GM12875 (cell line): Measurements from ENCODE around the gene CCDC191.

Experiments
- H3K4me3 ChIP-seq: one replicate; pipeline ENCODE4 v1.5.1; 2011; ENCODE audit warnings: low read depth, low read length, control low read depth
- TF ChIP-seq, protein P1 (sequence below): IDR thresholded peaks from 2 replicates; pipeline ENCODE4 v1.5.1; 2011; ENCODE audit warnings: low read depth, mild to moderate bottlenecking, control low read depth, inconsistent platforms, low read length, moderate library complexity, borderline replicate concordance; ENCODE audit not compliant: insufficient read depth

The CCDC191 gene

DNA sequence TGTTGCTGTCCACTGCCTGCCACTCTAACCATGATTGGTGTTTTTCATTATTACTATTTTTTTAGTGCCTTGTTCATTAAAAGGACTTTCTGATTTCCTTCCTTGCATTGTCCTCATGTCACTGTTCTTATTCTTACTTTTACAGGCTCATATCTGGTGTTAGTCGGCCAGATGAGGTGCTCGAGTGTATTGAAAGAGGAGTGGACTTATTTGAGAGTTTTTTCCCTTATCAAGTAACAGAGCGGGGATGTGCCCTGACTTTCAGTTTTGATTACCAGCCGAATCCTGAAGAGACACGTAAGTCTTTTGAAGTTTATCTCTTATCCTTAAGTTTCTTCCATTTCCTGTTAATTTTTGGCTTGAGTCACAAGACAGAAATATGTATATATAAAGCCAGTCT lies 23.4 kb upstream of the CCDC191 start:
- H3K4me3 ChIP-seq = no peak overlapping the region
- TF ChIP-seq, protein P1, sequence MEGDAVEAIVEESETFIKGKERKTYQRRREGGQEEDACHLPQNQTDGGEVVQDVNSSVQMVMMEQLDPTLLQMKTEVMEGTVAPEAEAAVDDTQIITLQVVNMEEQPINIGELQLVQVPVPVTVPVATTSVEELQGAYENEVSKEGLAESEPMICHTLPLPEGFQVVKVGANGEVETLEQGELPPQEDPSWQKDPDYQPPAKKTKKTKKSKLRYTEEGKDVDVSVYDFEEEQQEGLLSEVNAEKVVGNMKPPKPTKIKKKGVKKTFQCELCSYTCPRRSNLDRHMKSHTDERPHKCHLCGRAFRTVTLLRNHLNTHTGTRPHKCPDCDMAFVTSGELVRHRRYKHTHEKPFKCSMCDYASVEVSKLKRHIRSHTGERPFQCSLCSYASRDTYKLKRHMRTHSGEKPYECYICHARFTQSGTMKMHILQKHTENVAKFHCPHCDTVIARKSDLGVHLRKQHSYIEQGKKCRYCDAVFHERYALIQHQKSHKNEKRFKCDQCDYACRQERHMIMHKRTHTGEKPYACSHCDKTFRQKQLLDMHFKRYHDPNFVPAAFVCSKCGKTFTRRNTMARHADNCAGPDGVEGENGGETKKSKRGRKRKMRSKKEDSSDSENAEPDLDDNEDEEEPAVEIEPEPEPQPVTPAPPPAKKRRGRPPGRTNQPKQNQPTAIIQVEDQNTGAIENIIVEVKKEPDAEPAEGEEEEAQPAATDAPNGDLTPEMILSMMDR = no peak

DNA sequence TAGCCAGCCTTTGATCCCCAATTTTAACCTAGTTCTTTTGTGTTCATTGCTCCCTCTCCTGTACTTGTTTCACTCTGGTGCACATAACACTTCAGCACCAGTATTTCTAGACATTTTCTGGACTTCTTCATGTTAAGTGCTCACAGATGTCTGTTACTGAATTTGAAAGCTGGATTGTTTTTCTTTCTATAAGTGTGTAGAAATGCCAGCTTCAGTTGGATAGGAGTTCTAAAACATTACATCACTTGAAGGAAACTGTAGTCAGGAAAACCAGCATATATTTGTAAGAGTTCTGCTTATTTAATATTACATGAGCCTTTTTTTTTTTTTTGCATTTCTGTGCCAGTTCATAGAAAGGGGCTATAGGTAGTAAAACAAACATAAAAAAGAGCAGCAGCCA lies 21.8 kb upstream of the CCDC191 start:
- H3K4me3 ChIP-seq = no peak overlapping the region
- TF ChIP-seq, protein P1 = no peak

DNA sequence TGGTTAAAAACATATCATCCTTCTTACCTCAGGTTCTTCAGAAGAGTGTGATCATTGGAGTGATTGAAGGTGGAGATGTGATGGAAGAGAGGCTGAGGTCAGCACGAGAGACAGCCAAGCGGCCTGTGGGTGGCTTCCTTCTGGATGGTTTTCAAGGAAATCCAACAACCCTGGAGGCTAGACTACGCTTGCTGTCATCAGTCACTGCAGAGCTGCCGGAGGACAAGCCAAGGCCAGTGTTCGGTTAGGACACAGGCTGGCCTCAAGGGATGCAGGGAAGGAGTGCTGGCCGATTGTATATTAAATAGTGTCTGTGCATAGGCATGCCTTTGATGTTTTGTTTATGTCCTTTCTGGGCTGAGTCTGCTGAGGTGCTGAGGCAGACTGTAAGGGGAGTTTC lies 20.4 kb upstream of the CCDC191 start:
- no peak overlapping the region for H3K4me3 ChIP-seq
- TF ChIP-seq, protein P1 = no peak

DNA sequence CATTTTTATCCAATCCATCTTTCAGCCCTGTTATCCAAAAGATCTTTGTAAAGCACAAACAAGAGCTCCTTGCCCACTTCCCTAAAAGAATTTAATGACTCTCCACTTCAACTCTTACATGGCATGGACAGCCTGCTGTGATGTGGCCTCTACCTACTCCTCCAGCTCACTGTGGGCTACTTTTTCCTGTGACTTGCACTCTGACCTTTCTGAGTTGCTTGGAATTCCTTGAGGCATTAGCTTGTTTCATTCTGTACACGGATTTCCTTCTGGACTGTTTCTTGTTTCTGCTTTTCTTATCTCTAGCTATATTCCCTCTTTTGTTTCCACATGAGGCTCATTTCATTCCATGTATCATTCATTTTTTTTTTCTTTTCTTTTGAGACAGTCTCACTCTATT lies 15.5 kb upstream of the CCDC191 start:
- no peak overlapping the region for H3K4me3 ChIP-seq
- TF ChIP-seq, protein P1 = no peak

DNA sequence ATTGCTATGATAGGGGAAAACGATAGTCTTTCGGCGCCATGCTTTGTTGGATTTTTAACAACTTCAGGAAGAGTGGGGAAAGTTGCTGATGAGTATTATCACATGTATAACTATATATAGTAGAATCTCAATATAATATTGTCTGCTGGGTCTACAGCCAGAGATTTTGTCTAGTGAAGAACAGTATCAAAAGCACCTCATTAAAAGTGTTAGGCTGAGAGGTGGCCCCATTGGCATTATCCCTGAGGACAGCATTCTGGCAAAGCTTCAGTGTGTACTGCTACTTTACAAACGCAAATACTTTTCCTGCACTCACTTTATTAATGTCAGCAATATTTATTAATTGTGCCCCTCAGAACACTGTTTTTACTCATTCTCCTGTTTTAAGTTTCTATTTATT lies 12.0 kb upstream of the CCDC191 start:
- H3K4me3 ChIP-seq = no peak overlapping the region
- TF ChIP-seq, protein P1 = no peak

DNA sequence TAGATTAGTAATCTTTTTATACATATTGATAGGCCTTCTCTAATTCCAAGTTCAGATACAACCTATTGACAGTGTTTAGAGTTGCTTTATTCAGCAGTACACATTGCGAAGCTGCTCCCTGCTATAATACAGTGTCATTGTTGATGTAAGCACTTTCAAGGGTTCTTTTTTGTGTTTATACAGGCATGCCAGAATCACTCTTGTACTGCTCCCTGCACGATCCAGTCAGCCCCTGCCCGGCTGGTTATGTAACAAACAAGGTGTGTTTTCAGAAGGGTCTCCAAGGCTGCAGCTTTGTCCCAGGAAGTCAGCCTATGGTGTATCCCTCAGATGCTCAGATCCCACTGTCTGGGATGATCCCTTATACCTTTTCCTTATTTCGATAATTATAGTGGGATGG lies 11.5 kb upstream of the CCDC191 start:
- no peak overlapping the region for H3K4me3 ChIP-seq
- TF ChIP-seq, protein P1 = no peak

DNA sequence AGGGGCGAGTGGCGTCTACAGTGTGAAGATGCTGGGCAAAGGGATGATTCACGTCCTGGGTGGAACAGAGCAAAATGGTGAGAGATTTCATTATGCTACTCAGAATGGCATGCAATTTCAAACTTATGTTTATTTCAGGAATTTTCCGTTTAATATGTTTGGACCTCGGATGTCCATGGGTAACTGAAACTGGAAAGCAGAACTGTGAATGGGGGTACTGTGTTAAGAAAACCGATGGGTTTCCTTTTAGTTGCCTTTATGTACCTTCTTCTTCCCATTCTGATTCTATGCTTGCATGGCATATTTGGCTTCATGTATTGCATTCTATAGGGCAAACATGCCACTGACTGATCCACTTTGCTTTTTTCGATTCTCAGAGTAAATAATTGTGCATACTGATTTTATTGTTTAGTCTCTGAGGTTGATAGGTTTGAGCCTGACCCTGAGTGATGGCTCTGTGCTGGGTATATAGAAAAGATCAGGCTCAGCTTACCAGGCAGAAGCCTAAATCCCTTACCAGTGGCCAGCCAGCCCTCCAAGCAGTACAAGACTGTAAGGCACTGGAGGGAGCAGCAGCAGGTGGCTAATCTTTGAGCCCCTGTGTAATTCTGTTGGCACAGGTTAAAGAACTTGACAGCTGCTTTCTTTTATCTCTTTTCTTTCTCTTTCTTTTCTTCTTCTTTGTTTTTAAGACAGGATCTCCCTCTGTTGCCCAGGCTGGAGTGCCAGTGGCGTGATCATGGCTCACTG lies 4.8 kb upstream of the CCDC191 start:
- TF ChIP-seq, protein P1 = no peak
- H3K4me3 ChIP-seq = no peak overlapping the region
